Measurements from ENCODE around the gene TMEM9.

DNA sequence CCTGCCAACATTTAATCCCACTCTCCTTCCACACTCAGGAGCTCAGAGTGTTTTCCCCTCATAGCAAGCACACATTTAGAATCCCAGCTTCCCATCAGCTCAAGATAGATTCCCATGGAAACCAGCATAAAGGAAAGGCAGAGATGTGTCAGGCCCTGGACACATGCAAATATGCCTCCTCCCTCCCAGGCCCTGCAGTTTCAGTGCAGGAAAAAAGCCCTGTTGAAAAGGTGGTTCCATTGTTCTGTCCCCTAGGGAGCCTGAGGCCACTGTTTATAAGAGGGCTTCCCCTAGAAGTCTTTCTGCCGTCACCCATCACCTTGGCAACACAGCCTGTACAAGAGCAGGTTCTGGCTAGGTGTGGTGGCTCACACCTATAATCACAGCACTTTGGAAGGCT is 45.7 kb downstream of the TMEM9 start:
- TF ChIP-seq ARID1B (IDR thresholded peaks at IDR 0.05) (no peak), FOXJ3 (CRISPR knock-in tag; IDR thresholded peaks at IDR 0.05) (no peak), TBL1XR1 (IDR thresholded peaks at IDR 0.05; ENCODE audit: low read length in 2 of 2) (no peak), POLR2B (IDR thresholded peaks at IDR 0.05; ENCODE audit: low read depth, partially characterized antibody) (no peak), SIN3A (IDR thresholded peaks at IDR 0.05; ENCODE audit: borderline replicate concordance in 2 of 2, control insufficient read depth in 1 of 2, low read depth in 2 of 2, low read length in 2 of 2) (no peak)
- TF ChIP-seq, protein P1, sequence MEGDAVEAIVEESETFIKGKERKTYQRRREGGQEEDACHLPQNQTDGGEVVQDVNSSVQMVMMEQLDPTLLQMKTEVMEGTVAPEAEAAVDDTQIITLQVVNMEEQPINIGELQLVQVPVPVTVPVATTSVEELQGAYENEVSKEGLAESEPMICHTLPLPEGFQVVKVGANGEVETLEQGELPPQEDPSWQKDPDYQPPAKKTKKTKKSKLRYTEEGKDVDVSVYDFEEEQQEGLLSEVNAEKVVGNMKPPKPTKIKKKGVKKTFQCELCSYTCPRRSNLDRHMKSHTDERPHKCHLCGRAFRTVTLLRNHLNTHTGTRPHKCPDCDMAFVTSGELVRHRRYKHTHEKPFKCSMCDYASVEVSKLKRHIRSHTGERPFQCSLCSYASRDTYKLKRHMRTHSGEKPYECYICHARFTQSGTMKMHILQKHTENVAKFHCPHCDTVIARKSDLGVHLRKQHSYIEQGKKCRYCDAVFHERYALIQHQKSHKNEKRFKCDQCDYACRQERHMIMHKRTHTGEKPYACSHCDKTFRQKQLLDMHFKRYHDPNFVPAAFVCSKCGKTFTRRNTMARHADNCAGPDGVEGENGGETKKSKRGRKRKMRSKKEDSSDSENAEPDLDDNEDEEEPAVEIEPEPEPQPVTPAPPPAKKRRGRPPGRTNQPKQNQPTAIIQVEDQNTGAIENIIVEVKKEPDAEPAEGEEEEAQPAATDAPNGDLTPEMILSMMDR (IDR thresholded peaks at IDR 0.05 in 2 of 3, conservative IDR thresholded peaks at IDR 0.05 in 1 of 3; ENCODE audit: insufficient read depth in 2 of 3, low read depth in 1 of 3, low read length in 3 of 3): no peak

All from K562 (cell line).